SU-DHL-6 (cell line): ENCODE measurements around the gene SMIM8.

Experiments
- H2AFZ ChIP-seq: fragments of 200-600 bp; sonication (generic); 2 replicates; pipeline ENCODE4 v1.6.1; 2014; ENCODE audit warnings: low read depth, mild to moderate bottlenecking, moderate library complexity, mixed read lengths, antibody characterized with exemption, low read length; ENCODE audit not compliant: severe bottlenecking
- H3F3A ChIP-seq: fragments of 200-600 bp; shearing (Covaris generic); 2 replicates; pipeline ENCODE4 v1.6.0; 2016; ENCODE audit warnings: antibody characterized with exemption, mild to moderate bottlenecking; ENCODE audit not compliant: insufficient read depth
- H3K27ac ChIP-seq: fragments of 200-600 bp; sonication (generic); 2 replicates; pipeline ENCODE4 v1.5.1; 2016; ENCODE audit warnings: low read depth, mild to moderate bottlenecking, low read length, moderate library complexity, mixed read lengths
- H3K27me3 ChIP-seq: fragments of 200-600 bp; sonication (generic), shearing (Covaris generic); 2 replicates; pipeline ENCODE4 v1.6.0; 2014; ENCODE audit warnings: mild to moderate bottlenecking, low read length
- H3K36me3 ChIP-seq: fragments of 200-600 bp; sonication (generic); 2 replicates; pipeline ENCODE4 v1.6.1; 2014; ENCODE audit warnings: mild to moderate bottlenecking, low read length, mixed read lengths
- H3K4me2 ChIP-seq: fragments of 300-600, 200-600 bp; shearing (Covaris generic), sonication (generic); 2 replicates; pipeline ENCODE4 v1.6.0; 2014; ENCODE audit warnings: low read length, low read depth, mild to moderate bottlenecking; ENCODE audit not compliant: poor library complexity, severe bottlenecking
- H3K4me3 ChIP-seq: fragments of 200-600 bp; sonication (generic); 2 replicates; pipeline ENCODE4 v1.5.1; 2014; ENCODE audit warnings: antibody characterized with exemption, low read length, mild to moderate bottlenecking, mixed read lengths; ENCODE audit not compliant: insufficient read depth, poor library complexity, severe bottlenecking
- H3K79me2 ChIP-seq: fragments of 200-600 bp; sonication (generic); 2 replicates; pipeline ENCODE4 v1.6.1; 2014; ENCODE audit warnings: mild to moderate bottlenecking, low read length, moderate library complexity; ENCODE audit not compliant: insufficient read depth
- H3K9ac ChIP-seq: fragments of 200-600 bp; sonication (generic); 2 replicates; pipeline ENCODE4 v1.7.0; 2014; ENCODE audit warnings: mild to moderate bottlenecking, low read length
- H3K9me2 ChIP-seq: fragments of 200-600 bp; sonication (generic); replicated peaks from 2 replicates; pipeline ENCODE4 v1.6.1; 2014; ENCODE audit warnings: low read length; ENCODE audit not compliant: insufficient read depth
- H3K9me3 ChIP-seq: fragments of 200-600 bp; sonication (generic); 2 replicates; pipeline ENCODE4 v1.6.1; 2014; ENCODE audit warnings: low read length, mixed read lengths; ENCODE audit not compliant: insufficient read depth
- H4K20me1 ChIP-seq: fragments of 200-600 bp; sonication (generic); 2 replicates; pipeline ENCODE4 v1.6.1; 2014; ENCODE audit warnings: low read depth, mild to moderate bottlenecking, antibody characterized with exemption, low read length, moderate library complexity, mixed read lengths
- EZH2phosphoT487 ChIP-seq: fragments of 200-600 bp; sonication (generic), shearing (Covaris generic); conservative IDR thresholded peaks from 2 replicates; pipeline ENCODE4 v1.6.1; 2018; ENCODE audit warnings: mild to moderate bottlenecking, antibody characterized with exemption, low read length, moderate library complexity, mixed read lengths
- TF ChIP-seq, protein P1 (sequence below): fragments of 200-600 bp; sonication (generic); IDR thresholded peaks from one replicate; pipeline ENCODE4 v1.5.1; 2017; ENCODE audit warnings: antibody characterized with exemption, mild to moderate bottlenecking, low read length, moderate library complexity; ENCODE audit not compliant: insufficient read depth, poor library complexity, severe bottlenecking

The SMIM8 gene

GRCh38 chr6:87308970-87309369, 13.4 kb upstream of the SMIM8 start:
- Histone ChIP-seq H3K27ac (no peak overlapping the region), H3K36me3 (no peaks in the 10 kb centered on the region), H3K4me3 (no peak overlapping the region), H3F3A (no peaks in the 10 kb centered on the region), H2AFZ (no peak overlapping the region), H3K9ac (no peak overlapping the region), H3K79me2 (no peaks in the 10 kb centered on the region), H3K9me2 (no peaks in the 10 kb centered on the region), H3K9me3 (no peaks in the 10 kb centered on the region), H3K4me2 (no peak overlapping the region), H3K27me3 (no peaks in the 10 kb centered on the region), H4K20me1 (no peaks in the 10 kb centered on the region)
- TF ChIP-seq, protein P1, sequence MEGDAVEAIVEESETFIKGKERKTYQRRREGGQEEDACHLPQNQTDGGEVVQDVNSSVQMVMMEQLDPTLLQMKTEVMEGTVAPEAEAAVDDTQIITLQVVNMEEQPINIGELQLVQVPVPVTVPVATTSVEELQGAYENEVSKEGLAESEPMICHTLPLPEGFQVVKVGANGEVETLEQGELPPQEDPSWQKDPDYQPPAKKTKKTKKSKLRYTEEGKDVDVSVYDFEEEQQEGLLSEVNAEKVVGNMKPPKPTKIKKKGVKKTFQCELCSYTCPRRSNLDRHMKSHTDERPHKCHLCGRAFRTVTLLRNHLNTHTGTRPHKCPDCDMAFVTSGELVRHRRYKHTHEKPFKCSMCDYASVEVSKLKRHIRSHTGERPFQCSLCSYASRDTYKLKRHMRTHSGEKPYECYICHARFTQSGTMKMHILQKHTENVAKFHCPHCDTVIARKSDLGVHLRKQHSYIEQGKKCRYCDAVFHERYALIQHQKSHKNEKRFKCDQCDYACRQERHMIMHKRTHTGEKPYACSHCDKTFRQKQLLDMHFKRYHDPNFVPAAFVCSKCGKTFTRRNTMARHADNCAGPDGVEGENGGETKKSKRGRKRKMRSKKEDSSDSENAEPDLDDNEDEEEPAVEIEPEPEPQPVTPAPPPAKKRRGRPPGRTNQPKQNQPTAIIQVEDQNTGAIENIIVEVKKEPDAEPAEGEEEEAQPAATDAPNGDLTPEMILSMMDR, result no peak
- no peak for TF ChIP-seq EZH2phosphoT487

GRCh38 chr6:87312860-87313259, 9.5 kb upstream of the SMIM8 start:
- no peaks in the 10 kb centered on the region for H3F3A ChIP-seq
- no peak overlapping the region for H3K4me2 ChIP-seq
- no peak overlapping the region for H3K9ac ChIP-seq
- TF ChIP-seq, protein P1, result no peak
- no peak for TF ChIP-seq EZH2phosphoT487
- no peaks in the 10 kb centered on the region for H4K20me1 ChIP-seq
- no peaks in the 10 kb centered on the region for H3K9me2 ChIP-seq
- no peak overlapping the region for H3K27ac ChIP-seq
- no peaks in the 10 kb centered on the region for H3K79me2 ChIP-seq
- H3K36me3 ChIP-seq, result no peaks in the 10 kb centered on the region
- H3K4me3 ChIP-seq, result no peak overlapping the region
- no peak overlapping the region for H2AFZ ChIP-seq
- no peaks in the 10 kb centered on the region for H3K27me3 ChIP-seq
- H3K9me3 ChIP-seq, result no peaks in the 10 kb centered on the region

- Histone ChIP-seq H3K9me2 (no peaks in the 10 kb centered on the region), H3K27ac (no peak overlapping the region), H4K20me1 (no peaks in the 10 kb centered on the region), H3K4me2 (no peak overlapping the region), H3K9ac (no peak overlapping the region), H3K4me3 (no peak overlapping the region), H3K27me3 (no peaks in the 10 kb centered on the region), H3K79me2 (no peaks in the 10 kb centered on the region), H2AFZ (no peak overlapping the region), H3F3A (no peaks in the 10 kb centered on the region), H3K9me3 (no peaks in the 10 kb centered on the region), H3K36me3 (no peaks in the 10 kb centered on the region)
- no peak for TF ChIP-seq EZH2phosphoT487
- TF ChIP-seq, protein P1, result no peak
Observed at GRCh38 chr6:87315071-87315470, 7.3 kb upstream of the SMIM8 start.
